Hematopoietic multipotent progenitor cell treated with erythropoietin and hydrocortisone succinate and interleukin-3 and kit ligand, for 4 days (in vitro differentiated cells): Measurements from ENCODE around the gene P3H1.
A peak's percentile ranks its signal among the peaks of the same experiment; 100 is the strongest.
"Not testable (repeated sequence)": the region's sequence is repeated elsewhere in the genome, so short reads cannot be mapped to it uniquely, and the experiment has no call there.

ENCODE experiments used
- DNase-seq: peaks from one replicate; pipeline ENCODE4 v3.0.0-alpha.2; 2015

P3H1 gene, protein sequence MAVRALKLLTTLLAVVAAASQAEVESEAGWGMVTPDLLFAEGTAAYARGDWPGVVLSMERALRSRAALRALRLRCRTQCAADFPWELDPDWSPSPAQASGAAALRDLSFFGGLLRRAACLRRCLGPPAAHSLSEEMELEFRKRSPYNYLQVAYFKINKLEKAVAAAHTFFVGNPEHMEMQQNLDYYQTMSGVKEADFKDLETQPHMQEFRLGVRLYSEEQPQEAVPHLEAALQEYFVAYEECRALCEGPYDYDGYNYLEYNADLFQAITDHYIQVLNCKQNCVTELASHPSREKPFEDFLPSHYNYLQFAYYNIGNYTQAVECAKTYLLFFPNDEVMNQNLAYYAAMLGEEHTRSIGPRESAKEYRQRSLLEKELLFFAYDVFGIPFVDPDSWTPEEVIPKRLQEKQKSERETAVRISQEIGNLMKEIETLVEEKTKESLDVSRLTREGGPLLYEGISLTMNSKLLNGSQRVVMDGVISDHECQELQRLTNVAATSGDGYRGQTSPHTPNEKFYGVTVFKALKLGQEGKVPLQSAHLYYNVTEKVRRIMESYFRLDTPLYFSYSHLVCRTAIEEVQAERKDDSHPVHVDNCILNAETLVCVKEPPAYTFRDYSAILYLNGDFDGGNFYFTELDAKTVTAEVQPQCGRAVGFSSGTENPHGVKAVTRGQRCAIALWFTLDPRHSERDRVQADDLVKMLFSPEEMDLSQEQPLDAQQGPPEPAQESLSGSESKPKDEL

GRCh38 chr1:42766741-42767509 is at the start of gene P3H1, which contains the start of gene C1orf50:
P3H1 (minus strand) TSS chr1:42767028; CDS start chr1:42766971, 57 bp downstream.
C1orf50 (plus strand) TSS chr1:42767249; CDS start chr1:42767312, 63 bp downstream.
- peak; percentile 100 for DNase-seq

DNA sequence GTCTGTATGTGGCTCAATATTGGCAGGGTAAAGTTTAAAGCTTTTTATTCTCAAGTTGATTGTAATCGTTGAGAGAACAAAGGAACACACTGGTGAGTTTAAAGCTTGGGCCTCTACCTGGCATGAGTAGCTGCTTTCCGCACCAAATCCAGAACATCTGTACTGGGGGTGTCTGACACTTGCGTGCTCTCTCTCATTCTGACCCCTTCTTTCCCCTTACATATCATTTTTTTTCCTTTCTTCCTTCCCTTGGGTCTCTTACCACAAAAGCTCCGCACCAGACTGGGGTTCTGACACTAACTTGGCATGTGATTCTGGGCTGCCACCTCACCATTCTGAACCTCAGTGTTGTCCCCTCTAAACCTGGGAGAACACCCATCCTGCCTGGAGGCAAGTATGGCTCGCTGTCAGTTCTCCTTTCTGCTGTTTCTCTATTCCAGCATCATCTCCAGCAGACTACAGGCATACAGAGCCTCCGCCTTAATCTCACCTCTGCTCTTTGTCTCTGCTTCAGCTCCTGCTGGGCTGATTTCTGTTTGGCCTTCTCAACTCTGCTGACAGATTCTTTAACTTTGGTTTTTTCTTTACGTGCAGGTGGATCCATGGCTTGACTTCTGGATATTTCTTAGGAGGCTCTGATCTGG is 49.2 kb upstream of the P3H1 start:
- peak; percentile 53 for DNase-seq

- DNase-seq: not testable (repeated sequence)
Observed at GRCh38 chr1:42814815-42815214, 48.0 kb upstream of the P3H1 start.

DNA sequence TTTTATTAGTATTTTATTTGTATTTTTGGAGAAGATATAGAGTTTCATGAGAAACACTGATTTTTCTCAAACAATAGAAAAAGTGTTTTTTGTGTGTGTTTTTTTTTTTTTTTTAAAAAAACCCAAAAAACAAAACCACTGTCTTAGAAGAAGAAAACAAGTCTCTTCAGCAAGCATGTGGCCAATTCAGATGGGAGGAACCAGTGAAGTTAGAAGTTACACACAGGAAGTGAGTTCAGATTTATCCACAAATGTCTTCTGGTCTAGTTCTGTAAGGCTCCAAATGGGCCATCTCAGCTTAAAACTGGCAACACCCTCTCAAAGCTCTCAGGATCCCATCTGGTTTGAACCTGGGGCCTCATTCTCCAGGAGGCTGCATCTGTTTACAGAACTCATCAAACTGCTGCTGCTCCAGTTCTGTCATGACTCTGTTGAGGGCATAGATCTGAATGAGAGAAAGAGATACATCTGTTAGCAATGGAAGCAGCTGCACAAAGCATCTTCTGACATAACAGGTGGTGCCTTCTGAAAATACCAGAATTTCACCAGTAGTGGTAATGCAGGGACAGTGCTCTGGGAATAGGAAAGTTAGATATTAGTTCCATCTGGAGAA is 40.3 kb upstream of the P3H1 start:
- DNase-seq: no peak

DNA sequence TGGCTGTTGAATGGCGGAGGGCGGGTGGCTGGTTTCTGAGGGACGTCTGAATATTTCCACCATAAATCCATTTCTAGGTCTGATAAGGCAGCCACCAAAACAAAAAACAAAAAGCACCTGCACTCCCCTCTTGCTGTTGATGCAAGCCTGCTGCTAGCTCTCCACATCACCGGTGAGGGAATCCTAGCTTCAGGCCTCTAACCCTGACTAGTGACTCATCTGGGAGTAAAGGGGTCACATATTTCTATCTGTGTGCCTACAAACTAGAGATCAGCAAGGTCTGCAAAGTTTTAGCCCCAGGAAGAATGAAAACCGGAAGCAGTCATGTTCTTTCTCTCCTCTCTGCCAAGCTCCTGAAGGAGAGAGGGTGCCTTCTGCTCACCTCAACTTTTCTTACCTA is 39.8 kb upstream of the P3H1 start:
- no peak for DNase-seq

- DNase-seq: no peak
Observed at GRCh38 chr1:42806171-42806570, 39.3 kb upstream of the P3H1 start.

DNA sequence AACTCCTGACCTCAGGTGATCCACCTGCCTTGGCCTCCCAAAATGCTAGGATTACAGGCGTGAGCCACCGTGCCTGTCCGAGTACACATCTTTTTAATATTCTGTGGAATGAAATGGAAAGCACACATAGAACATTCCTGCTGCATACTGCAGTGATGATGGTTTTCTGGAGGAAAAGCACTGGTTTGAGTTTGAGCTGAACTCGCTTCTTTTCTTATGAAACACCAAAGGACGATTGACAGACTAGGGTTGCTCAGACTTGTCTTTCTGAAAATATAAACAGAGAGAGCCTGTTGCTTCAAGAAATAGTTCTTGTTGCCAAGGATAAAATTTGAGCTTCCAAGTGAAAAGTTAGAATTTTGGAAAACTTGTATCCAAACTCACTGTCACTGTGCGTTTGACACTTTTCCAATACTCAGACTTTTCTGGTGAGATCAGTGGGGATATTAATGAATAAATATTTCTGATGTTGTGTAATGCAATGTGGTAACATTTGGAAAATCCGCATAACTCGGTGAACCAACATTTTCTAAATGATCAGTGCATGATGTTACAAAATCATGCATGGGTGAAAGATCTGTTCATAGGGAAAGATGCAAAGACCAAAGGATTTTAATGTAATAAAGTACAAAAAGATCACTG is 35.1 kb upstream of the P3H1 start:
- DNase-seq: no peak

DNA sequence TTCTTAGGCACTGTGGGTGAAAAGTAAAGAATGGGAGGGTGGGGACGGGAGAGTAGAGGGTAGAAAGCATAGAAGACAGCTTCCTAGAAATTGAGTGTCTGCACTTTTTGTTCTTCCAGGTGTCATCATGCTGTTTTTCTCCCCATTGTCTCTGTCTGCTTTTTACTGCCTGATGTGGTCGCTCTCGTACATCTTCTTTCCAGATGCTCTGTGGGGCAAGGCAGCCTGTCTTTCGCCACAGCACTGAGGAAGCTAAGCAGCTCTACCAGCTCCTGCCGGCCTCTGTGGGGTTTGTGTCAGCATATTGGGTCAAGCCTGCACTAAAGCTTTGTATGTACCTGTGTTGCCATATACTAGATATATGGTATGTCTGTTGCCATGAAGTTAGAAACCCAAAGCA is 31.2 kb upstream of the P3H1 start:
- no peak for DNase-seq

DNA sequence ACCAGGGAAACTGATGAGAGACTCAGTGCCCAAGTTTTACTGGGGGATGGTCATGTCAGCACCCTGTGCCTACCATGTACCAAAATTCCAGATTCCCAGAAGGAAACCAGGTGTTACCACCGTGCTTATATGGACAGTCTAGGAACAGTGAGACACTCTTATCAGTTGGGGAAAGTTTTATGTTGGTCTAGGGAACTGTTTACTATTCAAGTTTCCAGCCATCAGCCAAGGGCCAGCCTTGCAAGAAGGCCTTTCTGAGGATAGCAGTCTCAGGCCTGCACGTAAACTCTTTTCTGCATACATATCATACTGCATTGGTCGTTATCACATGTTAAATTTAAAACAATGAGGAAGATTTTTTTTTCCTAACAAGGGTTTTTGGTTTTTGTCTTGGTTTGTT is 30.6 kb upstream of the P3H1 start:
- DNase-seq: no peak

- no peak for DNase-seq
Observed at GRCh38 chr1:42793824-42794223, 27.0 kb upstream of the P3H1 start.

DNA sequence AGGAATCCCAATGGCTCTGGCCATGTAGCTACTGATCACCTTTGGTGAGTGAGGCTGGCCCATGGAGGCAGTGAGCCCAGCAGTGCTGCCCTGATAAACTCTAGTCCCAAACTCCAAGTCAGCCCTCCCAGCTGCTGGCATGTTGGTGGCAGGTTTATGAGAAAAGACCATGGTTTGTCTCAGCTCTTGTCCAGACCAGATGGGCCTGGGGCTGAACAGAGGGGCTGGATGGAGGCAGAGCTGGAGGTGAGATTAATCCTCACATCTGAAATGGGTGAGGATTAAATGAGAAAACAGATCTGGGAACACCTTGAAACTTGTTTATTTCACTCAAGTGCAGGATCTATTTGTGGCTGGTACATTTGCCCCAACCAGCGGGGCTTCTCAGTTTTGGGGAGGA is 21.2 kb upstream of the P3H1 start:
- DNase-seq: no peak

- DNase-seq: no peak
Observed at GRCh38 chr1:42786097-42786496, 19.3 kb upstream of the P3H1 start.

- peak; percentile 50 for DNase-seq
Observed at GRCh38 chr1:42784946-42785693, 18.3 kb upstream of the P3H1 start, which contains the start of gene TMEM269. TMEM269 (plus strand) TSS chr1:42784991; CDS start chr1:42789894, 4,903 bp downstream.

GRCh38 chr1:42784547-42784945 is 17.7 kb upstream of the P3H1 start:
- no peak for DNase-seq

GRCh38 chr1:42783092-42783491 is 16.3 kb upstream of the P3H1 start:
- DNase-seq: no peak

GRCh38 chr1:42780176-42780575 is 13.3 kb upstream of the P3H1 start:
- DNase-seq: no peak

GRCh38 chr1:42779725-42780124 is 12.9 kb upstream of the P3H1 start:
- no peak for DNase-seq

GRCh38 chr1:42777852-42778251 is 11.0 kb upstream of the P3H1 start:
- peak; percentile 76 for DNase-seq

DNA sequence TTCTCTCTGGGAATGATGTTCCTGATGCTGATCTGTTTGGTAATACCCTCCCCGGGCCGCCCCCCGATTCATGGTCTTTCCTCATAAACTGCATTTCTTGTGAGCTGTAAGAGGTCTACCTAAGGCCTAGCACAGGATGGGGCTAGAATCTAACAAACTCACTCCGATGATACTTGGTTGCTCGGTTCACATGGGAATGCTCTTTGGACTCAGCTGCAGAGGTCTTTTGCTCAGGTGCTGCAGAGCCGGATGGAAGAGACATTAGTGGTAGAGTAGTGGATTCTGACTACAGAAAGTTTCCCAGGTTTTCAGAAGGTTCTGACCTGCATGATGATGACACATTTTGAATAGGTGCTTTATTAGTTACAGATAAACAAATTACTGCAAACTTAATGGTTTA is 9.7 kb upstream of the P3H1 start:
- DNase-seq: no peak

DNA sequence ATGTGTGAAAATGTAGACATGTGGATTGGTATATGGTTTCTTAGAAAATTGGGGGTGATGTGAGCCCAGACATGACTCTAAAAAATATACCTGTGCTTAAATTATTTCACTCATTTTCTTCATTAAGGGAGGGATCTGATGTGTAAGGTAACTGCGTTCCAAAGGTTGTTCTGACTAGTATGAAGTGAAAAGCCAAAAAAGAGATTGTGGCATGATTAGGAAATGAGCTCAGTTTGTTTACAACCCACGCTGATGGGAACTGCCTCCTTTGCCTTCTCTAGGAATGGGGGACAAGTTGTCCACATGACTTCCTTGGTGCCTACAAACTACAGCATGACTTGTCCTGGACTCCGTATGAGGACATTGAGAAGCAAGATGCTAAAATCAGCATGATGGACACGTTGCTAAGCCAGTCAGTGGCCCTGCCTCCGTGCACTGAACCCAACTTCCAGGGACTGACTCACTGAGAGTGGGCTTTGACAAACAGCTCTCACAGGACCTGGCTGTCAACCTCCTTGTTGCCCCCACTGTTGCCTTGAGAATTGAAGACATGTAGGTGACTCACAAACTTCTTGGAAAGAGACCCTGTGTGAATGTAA is 8.2 kb upstream of the P3H1 start:
- no peak for DNase-seq

GRCh38 chr1:42773420-42773819 is 6.6 kb upstream of the P3H1 start:
- DNase-seq: no peak
